Hepatic stellate cell (primary cell): ENCODE measurements around the gene ATP13A1.
A peak's percentile ranks its signal among the peaks of the same experiment; 100 is the strongest.
"Not testable (repeated sequence)": the region's sequence is repeated elsewhere in the genome, so short reads cannot be mapped to it uniquely, and the experiment has no call there.

Experiments used
- DNase-seq: peaks from one replicate; pipeline ENCODE4 v3.0.0; 2011; ENCODE audit warnings: low spot score

The ATP13A1 gene

GRCh38 chr19:19663256-19664120 is at the start of gene ATP13A1:
TSS of gene ATP13A1 (minus strand) at chr19:19663676. CDS start at chr19:19663666, 10 bp downstream.
- peak; percentile 94 for DNase-seq

GRCh38 chr19:19711934-19712828 is 48.7 kb upstream of the ATP13A1 start:
- DNase-seq: no peak

GRCh38 chr19:19711306-19711933 is 47.9 kb upstream of the ATP13A1 start:
- DNase-seq: no peak

- DNase-seq: no peak
Observed at GRCh38 chr19:19710506-19710905, 47.0 kb upstream of the ATP13A1 start.

GRCh38 chr19:19704836-19705235 is 41.4 kb upstream of the ATP13A1 start:
- no peak for DNase-seq

GRCh38 chr19:19700493-19700892 is 37.0 kb upstream of the ATP13A1 start:
- DNase-seq: not testable (repeated sequence)

- no peak for DNase-seq
Observed at GRCh38 chr19:19697589-19697988, 34.1 kb upstream of the ATP13A1 start.

- DNase-seq: no peak
Observed at GRCh38 chr19:19696386-19696785, 32.9 kb upstream of the ATP13A1 start.

GRCh38 chr19:19691683-19692082 is 28.2 kb upstream of the ATP13A1 start:
- DNase-seq: no peak

GRCh38 chr19:19689023-19689422 is 25.5 kb upstream of the ATP13A1 start:
- DNase-seq: not testable (repeated sequence)

GRCh38 chr19:19687090-19687489 is 23.6 kb upstream of the ATP13A1 start:
- DNase-seq: no peak

GRCh38 chr19:19686580-19686979 is 23.1 kb upstream of the ATP13A1 start:
- DNase-seq: no peak

- DNase-seq: not testable (repeated sequence)
Observed at GRCh38 chr19:19686119-19686518, 22.6 kb upstream of the ATP13A1 start.

GRCh38 chr19:19679176-19680073 is 15.9 kb upstream of the ATP13A1 start:
- DNase-seq: no peak

- no peak for DNase-seq
Observed at GRCh38 chr19:19677579-19677978, 14.1 kb upstream of the ATP13A1 start.

- no peak for DNase-seq
Observed at GRCh38 chr19:19674315-19674714, 10.8 kb upstream of the ATP13A1 start.

GRCh38 chr19:19672816-19673215 is 9.3 kb upstream of the ATP13A1 start:
- no peak for DNase-seq

GRCh38 chr19:19670070-19670551 is 6.6 kb upstream of the ATP13A1 start:
- peak; percentile 13 for DNase-seq

- DNase-seq: peak; percentile 96
Observed at GRCh38 chr19:19668230-19669012, 4.9 kb upstream of the ATP13A1 start, which contains the start of gene ZNF101. TSS of gene ZNF101 (plus strand) at chr19:19668839. CDS start at chr19:19668964, 125 bp downstream.

GRCh38 chr19:19665420-19665948 is 2.0 kb upstream of the ATP13A1 start:
- not testable (repeated sequence) for DNase-seq
